ENCODE results near the gene FKBP8.

- TF ChIP-seq PATZ1 (CRISPR knock-in tag; IDR thresholded peaks at IDR 0.05; ENCODE audit: borderline replicate concordance) (no peak), ZFP30 (CRISPR knock-in tag; IDR thresholded peaks at IDR 0.05) (no peak), RARB (CRISPR knock-in tag; IDR thresholded peaks at IDR 0.05) (no peak), SNAI2 (CRISPR knock-in tag; IDR thresholded peaks at IDR 0.05) (no peak)
Observed at GRCh38 chr19:18515959-18516358, 27.4 kb downstream of the FKBP8 start.
